H9 (cell line): ENCODE data around the gene CLPX. TPM values are rescaled to one million over a fixed set of nuclear protein-coding genes. Genes with fewer than 3 reads are reported as not detected.
"Not testable (repeated sequence)": the region's sequence is repeated elsewhere in the genome, so short reads cannot be mapped to it uniquely, and the experiment has no call there.

Experiments
- DNase-seq: peaks from one replicate; pipeline ENCODE4 v3.0.0-alpha.2; 2017
- H2AFZ ChIP-seq: one replicate; pipeline ENCODE4 v1.6.1; 2013; ENCODE audit warnings: mild to moderate bottlenecking, low read length, control low read depth, moderate library complexity
- H2AK5ac ChIP-seq: 2 replicates; pipeline ENCODE4 v1.6.1; 2013; ENCODE audit warnings: low read length, control low read depth, mixed read lengths; ENCODE audit not compliant: insufficient read length
- H2BK120ac ChIP-seq: one replicate; pipeline ENCODE4 v1.6.1; 2013; ENCODE audit warnings: low read depth, mild to moderate bottlenecking, low read length, control low read depth, inconsistent platforms; ENCODE audit not compliant: poor library complexity, severe bottlenecking
- H2BK12ac ChIP-seq: 2 replicates; pipeline ENCODE4 v1.6.1; 2013; ENCODE audit warnings: low read length, control low read depth, mixed read lengths, low read depth; ENCODE audit not compliant: insufficient read length
- H2BK15ac ChIP-seq: 2 replicates; pipeline ENCODE4 v1.6.1; 2013; ENCODE audit warnings: low read depth, low read length, control low read depth
- H2BK20ac ChIP-seq: one replicate; pipeline ENCODE4 v1.6.1; 2013; ENCODE audit warnings: low read depth, mild to moderate bottlenecking, low read length, control low read depth, inconsistent platforms; ENCODE audit not compliant: poor library complexity, severe bottlenecking
- H2BK5ac ChIP-seq: 2 replicates; pipeline ENCODE4 v1.6.1; 2013; ENCODE audit warnings: low read length, control low read depth, mixed read lengths; ENCODE audit not compliant: insufficient read length
- H3K14ac ChIP-seq: 2 replicates; pipeline ENCODE4 v1.6.1; 2013; ENCODE audit warnings: low read length, control low read depth; ENCODE audit not compliant: insufficient read depth
- H3K18ac ChIP-seq: 2 replicates; pipeline ENCODE4 v1.6.1; 2013; ENCODE audit warnings: low read depth, mild to moderate bottlenecking, mixed read lengths, low read length, control low read depth; ENCODE audit not compliant: insufficient read length
- H3K23ac ChIP-seq: 2 replicates; pipeline ENCODE4 v1.6.1; 2013; ENCODE audit warnings: low read length, control low read depth, mixed read lengths, low read depth; ENCODE audit not compliant: insufficient read length
- H3K23me2 ChIP-seq: 2 replicates; pipeline ENCODE4 v1.6.1; 2013; ENCODE audit warnings: low read depth, mild to moderate bottlenecking, mixed read lengths, low read length, control low read depth; ENCODE audit not compliant: insufficient read length, poor library complexity, severe bottlenecking
- H3K27ac ChIP-seq: 2 replicates; pipeline ENCODE4 v1.5.1; 2013; ENCODE audit warnings: low read length, control low read depth, mixed read lengths, low read depth; ENCODE audit not compliant: insufficient read length
- H3K27me3 ChIP-seq: 2 replicates; pipeline ENCODE4 v1.6.1; 2013; ENCODE audit warnings: low read length, control low read depth, inconsistent platforms; ENCODE audit not compliant: insufficient read depth
- H3K4ac ChIP-seq: 2 replicates; pipeline ENCODE4 v1.6.1; 2013; ENCODE audit warnings: low read depth, mild to moderate bottlenecking, control low read depth, inconsistent platforms, low read length, moderate library complexity
- H3K4me1 ChIP-seq: 2 replicates; pipeline ENCODE4 v1.6.1; 2013; ENCODE audit warnings: low read length, control low read depth, inconsistent platforms; ENCODE audit not compliant: insufficient read depth
- H3K4me2 ChIP-seq: 2 replicates; pipeline ENCODE4 v1.6.1; 2013; ENCODE audit warnings: low read length, control low read depth, mixed read lengths; ENCODE audit not compliant: insufficient read length, insufficient read depth
- H3K56ac ChIP-seq: 2 replicates; pipeline ENCODE4 v1.6.1; 2013; ENCODE audit warnings: low read depth, mild to moderate bottlenecking, mixed read lengths, low read length, control low read depth; ENCODE audit not compliant: insufficient read length
- H3K79me1 ChIP-seq: 2 replicates; pipeline ENCODE4 v1.6.1; 2013; ENCODE audit warnings: low read depth, mild to moderate bottlenecking, moderate library complexity, low read length, control low read depth, inconsistent platforms; ENCODE audit not compliant: insufficient read depth, poor library complexity, severe bottlenecking
- H3K79me2 ChIP-seq: 2 replicates; pipeline ENCODE4 v1.6.1; 2013; ENCODE audit warnings: low read length, control low read depth, inconsistent platforms; ENCODE audit not compliant: insufficient read depth
- H3K9ac ChIP-seq: 2 replicates; pipeline ENCODE4 v1.6.1; 2013; ENCODE audit warnings: low read length, control low read depth, mixed read lengths; ENCODE audit not compliant: insufficient read length; ENCODE audit errors: extremely low read depth
- H3K9me3 ChIP-seq: one replicate; pipeline ENCODE4 v1.6.1; 2013; ENCODE audit warnings: low read depth, low read length, inconsistent platforms; ENCODE audit not compliant: control insufficient read depth
- H3T11ph ChIP-seq: one replicate; pipeline ENCODE4 v1.6.1; 2013; ENCODE audit warnings: mild to moderate bottlenecking, low read length, control low read depth, inconsistent platforms
- H4K20me1 ChIP-seq: one replicate; pipeline ENCODE4 v1.6.1; 2013; ENCODE audit not compliant: control insufficient read depth, insufficient read length, insufficient read depth
- H4K5ac ChIP-seq: 2 replicates; pipeline ENCODE4 v1.6.1; 2013; ENCODE audit warnings: low read depth, mild to moderate bottlenecking, mixed read lengths, low read length, control low read depth; ENCODE audit not compliant: insufficient read length
- H4K8ac ChIP-seq: replicated peaks from 2 replicates; pipeline ENCODE4 v1.6.1; 2013; ENCODE audit warnings: low read length, control low read depth, mixed read lengths, low read depth; ENCODE audit not compliant: insufficient read length
- H4K91ac ChIP-seq: 2 replicates; pipeline ENCODE4 v1.6.1; 2013; ENCODE audit warnings: low read depth, mild to moderate bottlenecking, moderate library complexity, mixed read lengths, low read length, control low read depth; ENCODE audit not compliant: insufficient read length
- H3K27ac Mint-ChIP-seq, 3 experiments: 2 replicates in 2 of 3; 3 replicates in 1 of 3; pipeline ENCODE4 v1.8.0; 2020 to 2021; ENCODE audit warnings: mixed read lengths in 3 of 3, mild to moderate bottlenecking in 1 of 3, moderate library complexity in 1 of 3
- H3K27me3 Mint-ChIP-seq: 2 replicates; pipeline ENCODE4 v1.8.0; 2021; ENCODE audit warnings: low read depth, mild to moderate bottlenecking, moderate library complexity, mixed read lengths
- H3K36me3 Mint-ChIP-seq, 3 experiments: 2 replicates in 2 of 3; 3 replicates in 1 of 3; pipeline ENCODE4 v1.8.0; 2020 to 2021; ENCODE audit warnings: low read depth in 3 of 3, mixed read lengths in 3 of 3; ENCODE audit not compliant: insufficient read depth in 1 of 3
- H3K4me1 Mint-ChIP-seq, 2 experiments: 2 replicates each; pipeline ENCODE4 v1.8.0; 2020; ENCODE audit warnings: mixed read lengths in 2 of 2
- H3K4me3 Mint-ChIP-seq, 2 experiments: 2 replicates in 1 of 2; 3 replicates in 1 of 2; pipeline ENCODE4 v1.8.0; 2020 to 2021; ENCODE audit warnings: mild to moderate bottlenecking in 2 of 2, mixed read lengths in 2 of 2, moderate library complexity in 1 of 2
- H3K9me3 Mint-ChIP-seq, 2 experiments: 2 replicates in 1 of 2; 3 replicates in 1 of 2; pipeline ENCODE4 v1.8.0; 2020; ENCODE audit warnings: mild to moderate bottlenecking in 2 of 2, mixed read lengths in 2 of 2, moderate library complexity in 1 of 2
- CTCF ChIP-seq: fragments of 200-600 bp; sonication (generic); conservative IDR thresholded peaks from 3 replicates; pipeline ENCODE4 v1.8.0; 2021; ENCODE audit warnings: antibody characterized with exemption, mild to moderate bottlenecking
- WGBS: extraction: QIAGEN DNeasy Blood & Tissue Kit; methylation state at CpG from one replicate; pipeline ENCODE4 v1.1.7; 2013; ENCODE audit warnings: missing lambda C conversion rate, low lambda C conversion rate, mixed read lengths; ENCODE audit not compliant: insufficient read length; ENCODE audit errors: extremely low coverage; 5-methylcytosine and 5-hydroxymethylcytosine counted together
- total RNA-seq: library from RNA; stranded (reverse); gene quantifications from 2 replicates; pipeline ENCODE4 v1.2.1, GENCODE V29; 2021

Gene CLPX
- total RNA-seq, 1 experiment from 2014 or later, result 55.8 TPM

- Histone ChIP-seq H3K4ac (no peak overlapping the region), H2AFZ (no peak overlapping the region), H3K79me2 (peaks cover 6% of the 10 kb centered on the region; the same call in 1 of the 2 replicates), H3K56ac (no peak overlapping the region), H4K91ac (no peak overlapping the region), H3K14ac (no peak overlapping the region), H2BK20ac (no peak overlapping the region), H3K23me2 (peaks cover 5% of the 10 kb centered on the region), H2BK5ac (no peak overlapping the region), H3K9me3 (no peaks in the 10 kb centered on the region), H4K5ac (no peak overlapping the region), H3K4me2 (no peak overlapping the region), H4K20me1 (no peaks in the 10 kb centered on the region), H3K4me1 (no peaks in the 10 kb centered on the region), H3K9ac (no peak overlapping the region), H3T11ph (no peak overlapping the region), H3K27ac (no peak overlapping the region), H2BK12ac (no peak overlapping the region), H2BK120ac (no peak overlapping the region), H4K8ac (no peak overlapping the region), H3K23ac (no peak overlapping the region), H3K27me3 (no peaks in the 10 kb centered on the region), H2AK5ac (no peak overlapping the region), H3K79me1 (peaks cover 3% of the 10 kb centered on the region), H2BK15ac (no peak overlapping the region), H3K18ac (no peak overlapping the region)
- Mint-ChIP-seq H3K27ac (no peak overlapping the region), H3K4me1 (peaks cover 11 to 17% of the 10 kb centered on the region in 2 experiments), H3K36me3 (peaks cover 6 to 27% (median 21%) of the 10 kb centered on the region in 3 experiments), H3K9me3 (no peaks in the 10 kb centered on the region), H3K4me3 (peak overlapping the region; percentile 62 to 92; a peak in 3 of 5 replicates), H3K27me3 (no peaks in the 10 kb centered on the region)
- TF ChIP-seq CTCF, result no peak
- DNase-seq, result no peak
- no CpG with 5 or more reads among the region's 4 CpGs for WGBS
Observed at GRCh38 chr15:65182538-65182937, 2.6 kb downstream of the CLPX start.

GRCh38 chr15:65181582-65182353, 3.4 kb downstream of the CLPX start:
- not testable (repeated sequence) for H3K14ac ChIP-seq, H2AK5ac ChIP-seq, H2AFZ ChIP-seq, H3K27ac Mint-ChIP-seq, H4K5ac ChIP-seq, H3K4ac ChIP-seq, H3K27ac ChIP-seq, H3K27me3 ChIP-seq, H4K20me1 ChIP-seq, H3T11ph ChIP-seq, H2BK15ac ChIP-seq, H4K8ac ChIP-seq, DNase-seq, H3K27me3 Mint-ChIP-seq, H4K91ac ChIP-seq, H3K18ac ChIP-seq, H3K23me2 ChIP-seq, H2BK5ac ChIP-seq, H3K79me1 ChIP-seq, H2BK20ac ChIP-seq, H2BK12ac ChIP-seq, H3K4me3 Mint-ChIP-seq, H2BK120ac ChIP-seq, H3K4me1 ChIP-seq, H3K4me2 ChIP-seq, H3K9me3 ChIP-seq, H3K79me2 ChIP-seq, H3K9me3 Mint-ChIP-seq, H3K56ac ChIP-seq, H3K23ac ChIP-seq, H3K9ac ChIP-seq
- no CpG with 5 or more reads among the region's 15 CpGs for WGBS
- peaks cover 11 to 17% of the 10 kb centered on the region in 2 experiments for H3K4me1 Mint-ChIP-seq
- H3K36me3 Mint-ChIP-seq, result peaks cover 6 to 32% (median 28%) of the 10 kb centered on the region in 3 experiments
